GM19452 (cell line): Measurements from ENCODE around the gene RHBG.
"Not testable (repeated sequence)": the region's sequence is repeated elsewhere in the genome, so short reads cannot be mapped to it uniquely, and the experiment has no call there.

Source experiments
- ATAC-seq: cut with Tn5 transposase; IDR thresholded peaks from one replicate; pipeline ENCODE4 v1.9.1; 2021; ENCODE audit not compliant: unreplicated experiment

Gene RHBG

GRCh38 chr1:156360534-156360933 is 8.5 kb upstream of the RHBG start:
- ATAC-seq = no peak

DNA sequence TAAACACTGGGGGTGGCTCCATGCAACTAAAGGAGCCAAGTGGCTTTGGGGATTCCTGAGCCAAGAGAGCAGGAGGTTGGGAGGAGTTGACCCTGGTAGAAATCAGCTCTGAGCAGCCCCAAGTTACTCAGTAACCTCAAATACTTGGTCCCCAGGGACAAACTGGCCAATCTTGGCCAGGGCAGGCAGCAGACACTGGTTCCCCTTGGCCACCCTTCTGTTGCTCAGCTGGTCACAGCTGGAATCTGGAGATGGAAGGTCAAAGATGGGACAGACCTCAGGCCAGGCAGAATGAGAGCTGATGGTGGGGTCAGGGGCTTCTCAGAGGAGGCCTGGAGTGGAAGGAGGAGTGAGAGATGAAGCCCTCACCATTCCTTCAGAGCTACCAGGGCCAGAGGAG is 3.3 kb upstream of the RHBG start:
- ATAC-seq = no peak

DNA sequence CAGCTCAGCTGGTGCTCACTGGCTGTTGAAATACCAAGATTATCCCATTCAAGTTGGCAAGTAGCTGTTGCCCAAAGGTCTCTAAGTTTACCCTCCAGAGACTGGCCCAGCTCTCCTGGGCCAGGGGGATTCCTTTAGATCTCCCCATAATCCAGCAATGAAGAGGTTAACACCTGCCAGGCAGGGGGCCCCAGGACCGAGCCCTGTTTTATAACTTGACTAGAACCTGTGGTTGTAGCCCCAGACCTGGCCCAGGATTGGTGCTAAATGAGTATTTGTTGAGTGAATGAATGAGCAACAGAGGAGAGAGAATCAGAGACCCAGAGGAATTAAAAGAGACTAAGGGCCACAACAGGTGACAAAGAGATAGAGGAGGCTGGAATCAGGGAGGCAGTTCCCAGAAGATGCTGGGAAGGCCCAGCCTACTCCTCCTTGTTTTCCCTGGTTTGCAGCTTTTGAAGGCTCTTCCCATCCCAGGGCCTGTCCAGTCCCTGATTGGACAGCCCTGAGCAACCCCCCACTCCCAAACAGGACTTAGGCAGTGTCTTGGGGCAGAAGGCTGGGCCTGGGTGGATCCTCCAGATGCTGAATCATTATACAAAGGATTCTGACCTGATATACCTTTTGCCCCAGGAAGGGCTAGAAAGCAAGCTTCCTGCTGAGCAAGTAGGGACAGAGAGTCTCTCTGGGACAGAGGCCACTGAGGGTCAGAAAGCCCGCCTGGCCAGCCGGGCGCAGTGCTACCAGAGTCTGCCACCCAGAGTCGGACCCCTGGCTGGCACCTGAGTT is 2.4 kb upstream of the RHBG start:
- no peak for ATAC-seq

DNA sequence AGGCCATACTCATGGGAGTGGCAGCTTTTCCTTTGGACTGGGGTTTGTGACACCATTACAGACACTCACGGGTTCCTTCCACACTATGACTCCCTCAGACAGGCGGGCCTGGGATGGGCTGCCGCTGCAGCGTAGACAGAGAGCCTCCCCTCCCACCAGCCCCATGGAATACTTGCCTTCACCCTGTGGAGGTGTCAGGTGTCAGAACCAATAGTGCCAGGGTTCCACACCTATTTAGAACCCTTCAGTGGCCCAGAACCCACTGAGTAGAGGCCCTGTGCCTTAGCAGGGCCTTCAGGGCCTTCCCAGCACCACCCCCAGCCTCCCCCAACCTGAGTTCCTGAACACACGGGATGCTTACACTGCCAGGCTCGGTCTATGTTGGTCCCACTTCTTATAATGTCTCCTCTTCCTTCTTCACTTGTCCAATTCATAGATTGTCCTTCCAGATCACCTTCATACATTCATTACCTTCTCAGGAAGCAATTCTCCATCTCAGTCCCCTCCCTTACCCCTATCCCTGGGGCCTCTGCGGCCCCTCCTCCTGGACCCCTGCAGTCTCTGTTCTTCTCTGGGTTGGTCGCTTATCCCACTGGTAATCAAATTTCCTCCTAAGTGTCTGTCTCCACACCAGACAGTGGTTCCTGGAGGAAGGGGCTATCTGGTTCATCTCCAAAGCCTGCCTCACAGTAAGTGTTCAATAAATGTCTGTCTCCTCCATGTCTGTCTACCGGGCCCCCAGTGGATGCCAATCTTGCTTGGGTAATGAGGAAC is 1.4 kb upstream of the RHBG start:
- ATAC-seq = no peak

- ATAC-seq = no peak
Measured at GRCh38 chr1:156368157-156368658, 803 bp upstream of the RHBG start.

GRCh38 chr1:156369685-156370286 is 775 bp downstream of the RHBG start:
- not testable (repeated sequence) for ATAC-seq

DNA sequence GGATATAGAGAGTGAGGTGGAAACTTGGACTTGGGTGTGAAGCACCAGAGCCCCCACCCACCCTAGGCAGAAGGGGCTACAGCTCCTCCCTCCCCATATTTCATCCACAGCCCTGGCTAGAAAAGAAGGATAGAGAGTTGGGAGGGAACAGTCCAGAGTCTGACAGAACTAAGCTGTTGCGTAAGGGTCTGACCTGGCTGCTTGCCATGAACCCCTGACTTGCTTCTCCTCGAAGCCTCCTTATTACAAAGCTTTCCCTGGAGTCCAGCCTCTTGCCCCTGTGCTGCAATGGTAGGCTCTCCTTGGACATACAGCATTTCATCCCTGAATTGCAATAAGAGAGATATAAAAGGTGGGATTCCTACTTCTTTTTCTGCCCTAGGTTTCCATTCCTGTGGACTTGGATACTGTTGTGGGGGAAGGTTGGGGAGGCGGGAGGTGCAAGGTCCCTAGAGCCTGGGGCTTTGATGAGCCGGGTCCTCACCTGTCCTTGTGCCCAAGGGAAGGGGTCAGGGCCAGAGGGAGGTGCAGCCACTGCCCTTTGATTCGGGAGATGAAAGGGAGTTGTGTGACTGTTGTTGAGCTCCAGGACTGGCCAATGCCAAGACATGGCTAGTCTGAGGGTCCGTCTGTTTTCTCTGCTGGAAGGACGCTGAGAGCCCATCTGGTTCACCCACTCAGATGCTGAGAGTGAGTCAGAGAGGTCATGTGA is 2.7 kb downstream of the RHBG start:
- no peak for ATAC-seq

DNA sequence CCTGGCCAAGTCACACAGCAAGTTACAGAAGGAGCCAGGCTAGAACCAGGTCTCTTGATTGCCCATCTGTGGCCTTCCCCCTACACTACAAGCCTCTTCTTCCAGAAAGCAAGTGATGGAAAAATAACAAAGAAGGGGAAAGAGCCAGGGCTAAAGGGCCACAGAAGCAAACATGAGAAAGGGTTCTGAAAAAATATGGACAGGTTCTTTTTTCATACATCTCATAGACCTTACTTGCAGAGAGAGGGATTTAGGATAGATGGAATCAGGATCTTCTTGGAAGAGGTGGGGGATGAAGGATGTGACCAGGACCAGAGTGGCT is 3.2 kb downstream of the RHBG start:
- no peak for ATAC-seq

GRCh38 chr1:156372876-156373275 is 3.9 kb downstream of the RHBG start:
- ATAC-seq = no peak

- ATAC-seq = no peak
Measured at GRCh38 chr1:156373546-156373945, 4.5 kb downstream of the RHBG start.

DNA sequence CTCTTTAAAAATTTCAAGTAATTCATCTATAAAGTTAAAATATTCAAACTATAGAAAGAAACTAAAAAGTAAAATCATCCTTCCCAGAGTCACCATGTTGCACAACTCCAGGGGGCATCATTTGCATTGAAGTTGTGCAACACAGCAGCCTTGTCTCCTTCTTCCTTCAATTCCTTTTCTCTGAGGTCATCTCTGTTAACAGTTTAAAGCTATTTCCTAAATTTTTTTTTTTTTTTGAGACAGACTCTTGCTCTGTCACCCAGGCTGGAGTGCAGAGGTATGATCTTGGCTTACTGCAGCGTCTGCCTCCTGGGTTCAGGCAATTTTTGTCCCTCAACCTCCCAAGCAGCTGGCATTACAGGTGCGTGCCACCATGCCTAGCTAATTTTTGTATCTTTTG is 7.1 kb downstream of the RHBG start:
- ATAC-seq = no peak

DNA sequence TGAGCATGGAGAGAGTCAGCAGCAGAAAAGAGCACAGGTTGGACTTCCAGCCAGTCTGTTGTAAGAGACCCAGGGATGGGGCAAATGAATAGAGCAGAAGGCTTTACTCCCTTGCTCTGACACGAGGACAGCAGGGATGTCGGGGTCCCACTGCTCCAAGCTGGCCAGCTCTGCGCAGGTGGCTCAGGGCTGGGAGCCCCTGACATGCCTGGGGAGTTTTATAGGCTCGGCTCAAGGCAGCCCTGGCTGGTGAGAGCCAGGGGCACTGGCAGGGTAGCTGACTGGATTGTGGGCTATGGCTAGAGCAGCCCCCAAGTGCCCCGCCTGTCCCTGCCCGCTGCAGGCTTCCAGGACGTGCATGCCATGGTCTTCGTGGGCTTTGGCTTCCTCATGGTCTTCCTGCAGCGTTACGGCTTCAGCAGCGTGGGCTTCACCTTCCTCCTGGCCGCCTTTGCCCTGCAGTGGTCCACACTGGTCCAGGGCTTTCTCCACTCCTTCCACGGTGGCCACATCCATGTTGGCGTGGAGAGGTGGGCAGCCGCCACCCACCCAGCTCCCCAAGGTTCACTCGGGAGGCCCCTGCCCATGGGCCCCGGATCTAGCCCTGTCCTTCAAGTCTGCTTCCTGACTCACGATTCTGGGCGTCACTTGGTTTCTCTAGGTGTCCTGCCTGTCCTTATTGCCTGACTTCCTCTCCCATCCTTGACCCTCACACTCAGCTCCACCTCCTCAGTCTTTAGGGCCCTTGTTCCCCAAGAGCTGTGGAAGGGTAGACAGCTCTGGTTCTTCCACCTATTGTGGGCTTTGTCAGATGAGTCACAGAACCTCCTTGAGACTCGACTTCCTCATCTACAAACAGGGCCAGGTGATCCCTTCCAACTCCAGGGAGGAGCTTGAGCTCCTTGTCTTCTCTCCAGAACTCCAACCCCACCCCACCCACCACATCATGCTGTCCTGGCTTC is 8.2 kb downstream of the RHBG start:
- ATAC-seq = no peak

GRCh38 chr1:156378557-156378956 is 9.5 kb downstream of the RHBG start:
- no peak for ATAC-seq

- ATAC-seq = no peak
Measured at GRCh38 chr1:156379420-156380165, 10.6 kb downstream of the RHBG start.

DNA sequence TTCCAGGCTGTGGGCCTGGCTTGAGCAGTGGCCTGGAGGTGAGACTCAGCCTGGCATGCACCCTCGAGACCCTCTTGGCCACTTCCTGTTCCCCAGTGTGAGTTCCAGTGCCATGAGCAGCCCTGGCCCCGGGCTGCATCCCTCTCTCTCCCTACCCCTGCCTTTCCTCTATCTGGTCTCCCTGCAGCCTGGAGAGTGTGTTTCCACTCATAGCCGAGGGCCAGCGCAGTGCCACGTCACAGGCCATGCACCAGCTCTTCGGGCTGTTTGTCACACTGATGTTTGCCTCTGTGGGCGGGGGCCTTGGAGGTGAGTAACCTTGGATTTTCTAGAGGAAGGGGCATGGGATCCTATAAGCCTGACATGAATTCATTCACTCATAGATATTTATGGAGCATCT is 13.6 kb downstream of the RHBG start:
- no peak for ATAC-seq

GRCh38 chr1:156383023-156383422 is 14.0 kb downstream of the RHBG start:
- no peak for ATAC-seq

GRCh38 chr1:156384007-156384406 is 15.0 kb downstream of the RHBG start:
- ATAC-seq = no peak

DNA sequence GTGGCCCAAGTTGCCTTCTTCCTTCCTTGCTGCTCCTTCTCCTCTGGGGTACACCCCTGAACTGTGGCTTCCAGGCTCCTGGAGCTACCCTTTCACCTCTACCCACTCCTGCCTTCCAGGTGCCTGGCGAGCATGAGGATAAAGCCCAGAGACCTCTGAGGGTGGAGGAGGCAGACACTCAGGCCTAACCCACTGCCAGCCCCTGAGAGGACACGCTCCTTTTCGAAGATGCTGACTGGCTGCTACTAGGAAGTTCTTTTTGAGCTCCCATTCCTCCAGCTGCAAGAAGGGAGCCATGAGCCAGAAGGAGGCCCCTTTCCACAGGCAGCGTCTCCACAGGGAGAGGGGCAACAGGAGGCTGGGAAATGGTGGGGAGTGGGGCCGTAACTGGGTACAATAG is 15.6 kb downstream of the RHBG start:
- no peak for ATAC-seq

- ATAC-seq = no peak
Measured at GRCh38 chr1:156385534-156386031, 16.6 kb downstream of the RHBG start.
